Keratinocyte (primary cell): Measurements from ENCODE around the gene SSR1. TPM values are rescaled to one million over a fixed set of nuclear protein-coding genes. Genes with fewer than 3 reads are reported as not detected.
"Not testable (repeated sequence)": the region's sequence is repeated elsewhere in the genome, so short reads cannot be mapped to it uniquely, and the experiment has no call there.

ENCODE experiments used
- DNase-seq: peaks from one replicate; pipeline ENCODE4 v3.0.0-alpha.2; 2011; ENCODE audit warnings: low read depth, missing footprints, low spot score
- FAIRE-seq: peaks from 2 replicates; lab custom pipeline; 2011; peaks lifted over from hg19 to GRCh38; lab: Jason Lieb, UNC
- H2AFZ ChIP-seq: 2 replicates; pipeline ENCODE4 v1.6.0; 2012; ENCODE audit warnings: low read length, control low read depth, inconsistent platforms; ENCODE audit not compliant: control insufficient read depth
- H3K27ac ChIP-seq: 2 replicates; pipeline ENCODE4 v1.5.1; 2011; ENCODE audit warnings: low read length; ENCODE audit not compliant: control insufficient read depth, insufficient read depth
- H3K27me3 ChIP-seq: 3 replicates; pipeline ENCODE4 v1.6.0; 2011; ENCODE audit warnings: low read length; ENCODE audit not compliant: control insufficient read depth, insufficient read depth; ENCODE audit errors: extremely low read depth
- H3K36me3 ChIP-seq, 2 experiments: 2 replicates in 1 of 2; 3 replicates in 1 of 2; pipeline ENCODE4 v1.5.1; 2011; ENCODE audit warnings: low read length in 2 of 2, mild to moderate bottlenecking in 1 of 2; ENCODE audit not compliant: control insufficient read depth in 2 of 2, insufficient read depth in 2 of 2; ENCODE audit errors: extremely low read depth in 1 of 2
- H3K4me1 ChIP-seq: 3 replicates; pipeline ENCODE4 v1.5.1; 2011; ENCODE audit warnings: low read length; ENCODE audit not compliant: control insufficient read depth, insufficient read depth; ENCODE audit errors: extremely low read depth
- H3K4me2 ChIP-seq: 3 replicates; pipeline ENCODE4 v1.6.0; 2011; ENCODE audit warnings: low read depth, low read length; ENCODE audit not compliant: control insufficient read depth, insufficient read depth; ENCODE audit errors: extremely low read depth
- H3K4me3 ChIP-seq, 3 experiments: fragments of 200-600 bp in 1 of 3; sonication (generic) in 1 of 3; 2 replicates in 2 of 3; 3 replicates in 1 of 3; pipeline ENCODE4 v1.5.1; 2011 to 2016; ENCODE audit warnings: low read length in 3 of 3, mild to moderate bottlenecking in 3 of 3, control low read depth in 2 of 3, inconsistent platforms in 1 of 3, low read depth in 1 of 3, mixed read lengths in 1 of 3, mixed run types in 1 of 3, moderate library complexity in 1 of 3; ENCODE audit not compliant: control insufficient read depth in 2 of 3, insufficient read depth in 2 of 3; ENCODE audit errors: extremely low read depth in 1 of 3
- H3K79me2 ChIP-seq: 2 replicates; pipeline ENCODE4 v1.6.0; 2012; ENCODE audit warnings: low read length; ENCODE audit not compliant: control insufficient read depth, insufficient read depth
- H3K9ac ChIP-seq: 3 replicates; pipeline ENCODE4 v1.6.0; 2011; ENCODE audit warnings: low read length; ENCODE audit not compliant: control insufficient read depth, insufficient read depth; ENCODE audit errors: extremely low read depth
- H3K9me1 ChIP-seq: 3 replicates; pipeline ENCODE4 v1.6.0; 2011; ENCODE audit warnings: low read length; ENCODE audit not compliant: control insufficient read depth, insufficient read depth; ENCODE audit errors: extremely low read depth
- H3K9me3 ChIP-seq: 2 replicates; pipeline ENCODE4 v1.5.1; 2012; ENCODE audit warnings: low read depth, low read length; ENCODE audit not compliant: control insufficient read depth
- H4K20me1 ChIP-seq: 3 replicates; pipeline ENCODE4 v1.6.0; 2011; ENCODE audit warnings: low read length; ENCODE audit not compliant: control insufficient read depth, insufficient read depth; ENCODE audit errors: extremely low read depth
- CTCF ChIP-seq, 3 experiments: IDR thresholded peaks in 1 of 3; conservative IDR thresholded peaks in 1 of 3; optimal IDR thresholded peaks in 1 of 3; 2 replicates in 2 of 3; 3 replicates in 1 of 3; pipeline versions ENCODE3 to v1.5.1; 2011; ENCODE audit warnings: low read length in 3 of 3, mild to moderate bottlenecking in 3 of 3, moderate library complexity in 2 of 3, control low read depth in 1 of 3, inconsistent platforms in 1 of 3; ENCODE audit not compliant: insufficient read depth in 2 of 3; ENCODE audit errors: extremely low read depth in 1 of 3
- EZH2 ChIP-seq: IDR thresholded peaks from one replicate; pipeline ENCODE4 v1.6.1; 2012; ENCODE audit warnings: inconsistent platforms, mild to moderate bottlenecking, low read length, moderate library complexity
- dilution Hi-C: fragments of 300-500 bp; cut with MboI; formaldehyde crosslinking; loops from one replicate; pipeline ENCODE4 v1.7.0; 2020; ENCODE audit warnings: low sequenced_read_pairs; ENCODE audit not compliant: extremely low pct_ligation_motif_present
- polyA plus RNA-seq, 5 experiments: library from polyadenylated mRNA; depleted of rRNA in 3 of 5; stranded (reverse) in 3 of 5; stranded (forward) in 1 of 5; unstranded in 1 of 5; fragments of >200 nt; gene quantifications; 1 replicate in 1 of 5; 2 replicates in 3 of 5; 3 replicates in 1 of 5; pipeline versions ENCODE4 v1.2.1 to v1.2.3, GENCODE V29; 2011 to 2012; ENCODE audit warnings: missing spikeins in 2 of 5, low read depth in 1 of 5, low replicate concordance in 1 of 5

The SSR1 gene
- polyA plus RNA-seq, 1 donor (not counting 4 experiments of a cell fraction or from before 2014, with no cell fraction given) = 188 TPM

GRCh38 chr6:7324520-7324919 is 11.5 kb upstream of the SSR1 start:
- FAIRE-seq (no peak), DNase-seq (no peak)
- Histone ChIP-seq H3K4me2 (no peak overlapping the region), H3K4me1 (peaks cover 6% of the 10 kb centered on the region), H3K9ac (no peak overlapping the region), H3K9me1 (no peaks in the 10 kb centered on the region), H4K20me1 (no peaks in the 10 kb centered on the region), H3K9me3 (no peaks in the 10 kb centered on the region), H3K27ac (no peak overlapping the region), H3K79me2 (no peaks in the 10 kb centered on the region), H3K4me3 (no peak overlapping the region), H2AFZ (peak overlapping the region; percentile 27), H3K27me3 (no peaks in the 10 kb centered on the region), H3K36me3 (no peaks in the 10 kb centered on the region)
- no peak for TF ChIP-seq EZH2
- no peak for TF ChIP-seq CTCF (optimal IDR thresholded peaks at IDR 0.05 in 1 of 3, IDR thresholded peaks at IDR 0.05 in 1 of 3, conservative IDR thresholded peaks at IDR 0.05 in 1 of 3; ENCODE audit: extremely low read depth in 1 of 3, insufficient read depth in 2 of 3, low read length in 3 of 3)
- dilution Hi-C loops = no loop called here

GRCh38 chr6:7323074-7323473 is 10.1 kb upstream of the SSR1 start:
- peak; percentile 17 for FAIRE-seq
- Histone ChIP-seq H4K20me1 (no peaks in the 10 kb centered on the region), H3K27me3 (no peaks in the 10 kb centered on the region), H3K9me1 (no peaks in the 10 kb centered on the region), H2AFZ (no peak overlapping the region), H3K4me1 (peaks cover 6% of the 10 kb centered on the region), H3K9ac (no peak overlapping the region), H3K4me2 (no peak overlapping the region), H3K27ac (no peak overlapping the region), H3K36me3 (no peaks in the 10 kb centered on the region), H3K9me3 (no peaks in the 10 kb centered on the region), H3K79me2 (no peaks in the 10 kb centered on the region), H3K4me3 (no peak overlapping the region)
- dilution Hi-C loops = no loop called here
- no peak for TF ChIP-seq CTCF (optimal IDR thresholded peaks at IDR 0.05 in 1 of 3, IDR thresholded peaks at IDR 0.05 in 1 of 3, conservative IDR thresholded peaks at IDR 0.05 in 1 of 3; ENCODE audit: extremely low read depth in 1 of 3, insufficient read depth in 2 of 3, low read length in 3 of 3)
- DNase-seq = no peak

- H3K27ac ChIP-seq, H3K27me3 ChIP-seq, H3K9me3 ChIP-seq, H2AFZ ChIP-seq, H3K4me3 ChIP-seq, H3K9me1 ChIP-seq, H3K79me2 ChIP-seq, H3K4me2 ChIP-seq, H3K9ac ChIP-seq, DNase-seq, dilution Hi-C loops, H4K20me1 ChIP-seq, FAIRE-seq, H3K36me3 ChIP-seq, H3K4me1 ChIP-seq: not testable (repeated sequence)
Measured at GRCh38 chr6:7321866-7322265, 8.9 kb upstream of the SSR1 start.

GRCh38 chr6:7319406-7319805 is 6.4 kb upstream of the SSR1 start:
- H4K20me1 ChIP-seq, H3K9ac ChIP-seq, dilution Hi-C loops, H3K4me2 ChIP-seq, H3K27ac ChIP-seq, FAIRE-seq, H3K4me1 ChIP-seq, H3K4me3 ChIP-seq, H3K9me3 ChIP-seq, H3K79me2 ChIP-seq, H3K9me1 ChIP-seq, H3K36me3 ChIP-seq, DNase-seq, H2AFZ ChIP-seq, H3K27me3 ChIP-seq: not testable (repeated sequence)
